ENCODE measurements around the gene DCST1. TPM values are rescaled to one million over a fixed set of nuclear protein-coding genes. Genes with fewer than 3 reads are reported as not detected.

The DCST1 gene
- total and polyA plus RNA-seq, 2 of the 8 experiments (the other 6 are each of a cell fraction or from before 2014, with no cell fraction given): not detected

DNA sequence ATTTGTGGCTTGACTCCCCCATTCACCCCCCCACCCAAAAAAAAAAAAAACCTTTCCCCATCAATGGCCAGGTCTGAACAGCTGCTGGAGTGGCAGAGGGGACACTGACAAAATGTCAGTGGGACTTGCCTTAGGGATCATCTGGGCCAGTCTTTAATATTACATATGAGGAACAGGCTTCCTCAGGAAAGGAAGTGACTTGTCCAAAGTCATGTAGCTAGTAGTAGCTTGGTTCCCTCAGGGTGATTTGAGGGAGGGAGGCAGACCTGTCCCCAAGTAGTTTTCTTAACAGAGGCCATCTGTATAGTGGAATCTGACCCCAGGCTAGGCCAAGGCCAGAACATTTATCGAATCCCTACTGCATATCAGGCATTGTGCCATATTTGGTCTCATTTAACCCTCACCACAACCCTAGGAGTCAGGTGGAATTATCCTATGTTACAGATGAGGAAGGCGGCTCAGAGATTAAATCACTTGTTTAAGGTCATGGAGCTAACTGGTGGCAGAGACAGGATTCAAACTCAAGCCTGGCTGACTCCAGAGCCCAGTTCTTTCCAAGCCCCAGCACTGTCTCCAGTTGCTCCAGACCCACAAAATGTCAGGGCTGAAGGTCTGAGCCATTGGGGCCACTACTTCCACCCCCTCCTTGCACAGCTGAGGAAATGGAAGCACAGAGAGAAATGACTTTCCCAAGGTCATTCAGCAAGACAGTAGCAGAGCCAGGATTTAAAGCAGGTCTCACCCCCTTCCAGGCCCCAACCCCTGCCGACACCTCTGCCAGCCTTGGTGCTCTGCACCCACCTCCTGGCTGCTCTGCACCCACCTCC is 20.6 kb upstream of the DCST1 start:
- Histone ChIP-seq H3K9me3 (ENCODE audit: insufficient read depth in 2 of 2, low read depth in 1 of 2, low read length in 1 of 2) (no peaks in the 10 kb centered on the region), H2BK12ac (ENCODE audit: low read depth, low read length) (peak overlapping the region; percentile 75; the same call in 1 of the 2 replicates), H3K14ac (ENCODE audit: insufficient read length) (no peak overlapping the region), H2AK5ac (ENCODE audit: low read depth, low read length) (peak overlapping the region; percentile 45; the same call in 1 of the 2 replicates), H3K27ac (ENCODE audit: low read depth, low read length) (no peak overlapping the region), H3K79me1 (ENCODE audit: low read depth, low read length) (peaks cover 7% of the 10 kb centered on the region; the same call in 1 of the 2 replicates), H2BK15ac (ENCODE audit: low read length) (peak overlapping the region; percentile 98; the same call in 1 of the 2 replicates), H3K23me2 (ENCODE audit: low read depth, low read length) (no peaks in the 10 kb centered on the region; the same call in 1 of the 2 replicates), H3K4me2 (ENCODE audit: insufficient read depth in 1 of 2, low read depth in 2 of 2, low read length in 2 of 2) (peak overlapping the region; percentile 50 to 61; a peak in 2 of 4 replicates), H4K91ac (replicated peaks; ENCODE audit: insufficient read length, low read length) (no peak overlapping the region), H3K79me2 (ENCODE audit: control insufficient read depth in 1 of 2, insufficient read depth in 2 of 2, low read length in 2 of 2) (peaks cover 0 to 20% of the 10 kb centered on the region in 2 experiments; a peak in 2 of 4 replicates), H4K5ac (ENCODE audit: insufficient read length, low read depth, low read length) (no peak overlapping the region), H3K23ac (ENCODE audit: insufficient read length) (no peak overlapping the region), H2BK20ac (ENCODE audit: low read length) (peak overlapping the region; percentile 72; the same call in 1 of the 2 replicates), H3K56ac (replicated peaks; ENCODE audit: insufficient read length, low read depth, low read length) (no peak overlapping the region), H3K36me3 (ENCODE audit: control insufficient read depth in 2 of 4, insufficient read depth in 4 of 4, low read length in 3 of 4) (peaks cover 0 to 29% (median 13%) of the 10 kb centered on the region in 4 experiments; a peak in 4 of 8 replicates), H3K27me3 (replicated peaks in 1 of 4; ENCODE audit: control insufficient read depth in 3 of 4, extremely low read depth in 1 of 4, insufficient read depth in 3 of 4, low read length in 3 of 4) (no peaks in the 10 kb centered on the region), H3K4me3 (ENCODE audit: extremely low read depth in 1 of 4, insufficient read depth in 2 of 4, low read depth in 3 of 4, low read length in 4 of 4) (peak overlapping the region in 2 of 4 experiments; percentile 8 to 38; a peak in 2 of 8 replicates), H2BK5ac (ENCODE audit: low read depth, low read length) (peak overlapping the region; percentile 87; the same call in 1 of the 2 replicates), H4K8ac (ENCODE audit: extremely low read depth, insufficient read depth, low read length) (no peak overlapping the region), H3K18ac (ENCODE audit: extremely low read depth, low read length) (no peak overlapping the region; the same call in none of the 2 replicates), H3K4ac (replicated peaks; ENCODE audit: insufficient read length, low read depth, low read length) (no peak overlapping the region), H2BK120ac (replicated peaks; ENCODE audit: low read depth, low read length) (no peak overlapping the region), H4K20me1 (replicated peaks in 1 of 2; ENCODE audit: control insufficient read depth in 1 of 2, insufficient read depth in 2 of 2, low read length in 2 of 2) (peaks cover 0 to 1% of the 10 kb centered on the region in 2 experiments), H2AFZ (ENCODE audit: low read length) (no peak overlapping the region), H3K4me1 (replicated peaks in 1 of 4; ENCODE audit: control insufficient read depth in 3 of 4, insufficient read depth in 4 of 4, low read length in 3 of 4) (peaks cover 8 to 48% (median 40%) of the 10 kb centered on the region in 4 experiments), H3K9ac (replicated peaks in 1 of 4; ENCODE audit: extremely low read depth in 1 of 4, low read depth in 3 of 4, low read length in 3 of 4) (0 out of 7 replicates have a peak overlapping the region, but pooled peaks of 1 of the 4 experiments have one; percentile 22)
- DNase-seq (ENCODE audit: low read depth in 1 of 2, low spot score in 2 of 2): no peak
- CTCF ChIA-PET (ENCODE audit: partially characterized antibody): interaction anchor here (0.7 to 18.6 kb wide), 6 partner anchors 15 to 50 kb away, joined by 3 to 354 read pairs (median 8); partner anchors contain the start of genes ADAM15, CKS1B, EFNA4 and LENEP
- POLR2A ChIA-PET (ENCODE audit: partially characterized antibody): interaction anchor here (0.9 to 14.8 kb wide), 11 partner anchors 8 to 72 kb away, joined by 3 to 128 read pairs (median 5); partner anchors contain the start of genes CKS1B, FLAD1, LENEP and SHC1
- WGBS, 2 experiments (ENCODE audit: extremely low coverage in 1 of 2, insufficient coverage in 1 of 2, insufficient read length in 1 of 2, insufficient replicate concordance in 2 of 2, low coverage in 1 of 2, low lambda C conversion rate in 2 of 2, missing lambda C conversion rate in 1 of 2): 84% methylated on average over 3 of the region's 3 CpGs; no CpG with 5 or more reads in 1 of the 2 experiments
- FAIRE-seq: no peak
- TF ChIP-seq, protein P1, sequence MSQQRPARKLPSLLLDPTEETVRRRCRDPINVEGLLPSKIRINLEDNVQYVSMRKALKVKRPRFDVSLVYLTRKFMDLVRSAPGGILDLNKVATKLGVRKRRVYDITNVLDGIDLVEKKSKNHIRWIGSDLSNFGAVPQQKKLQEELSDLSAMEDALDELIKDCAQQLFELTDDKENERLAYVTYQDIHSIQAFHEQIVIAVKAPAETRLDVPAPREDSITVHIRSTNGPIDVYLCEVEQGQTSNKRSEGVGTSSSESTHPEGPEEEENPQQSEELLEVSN (IDR thresholded peaks at IDR 0.05): no peak
- TF ChIP-seq SIN3A (conservative IDR thresholded peaks at IDR 0.05 in 1 of 2, IDR thresholded peaks at IDR 0.05 in 1 of 2; ENCODE audit: low read depth in 1 of 2, low read length in 2 of 2) (no peak), POLR2AphosphoS5 (IDR thresholded peaks at IDR 0.05; ENCODE audit: low read depth, low read length) (no peak), ASH2L (IDR thresholded peaks at IDR 0.05; ENCODE audit: low read length) (no peak), RAD21 (IDR thresholded peaks at IDR 0.05 in 1 of 2, conservative IDR thresholded peaks at IDR 0.05 in 1 of 2; ENCODE audit: low read depth in 2 of 2, low read length in 2 of 2) (no peak), MAFK (IDR thresholded peaks at IDR 0.05; ENCODE audit: low read depth, low read length) (no peak), SAP30 (IDR thresholded peaks at IDR 0.05; ENCODE audit: insufficient read depth, insufficient replicate concordance, low read length) (no peak), SP2 (IDR thresholded peaks at IDR 0.05; ENCODE audit: low read length) (no peak)
